ENCODE measurements around the gene PPFIBP1. TPM values are rescaled to one million over a fixed set of nuclear protein-coding genes. Genes with fewer than 3 reads are reported as not detected.

The PPFIBP1 gene
- total and polyA plus RNA-seq, 2 experiments from 2014 or later, result 23.9 to 38.6 TPM

DNA sequence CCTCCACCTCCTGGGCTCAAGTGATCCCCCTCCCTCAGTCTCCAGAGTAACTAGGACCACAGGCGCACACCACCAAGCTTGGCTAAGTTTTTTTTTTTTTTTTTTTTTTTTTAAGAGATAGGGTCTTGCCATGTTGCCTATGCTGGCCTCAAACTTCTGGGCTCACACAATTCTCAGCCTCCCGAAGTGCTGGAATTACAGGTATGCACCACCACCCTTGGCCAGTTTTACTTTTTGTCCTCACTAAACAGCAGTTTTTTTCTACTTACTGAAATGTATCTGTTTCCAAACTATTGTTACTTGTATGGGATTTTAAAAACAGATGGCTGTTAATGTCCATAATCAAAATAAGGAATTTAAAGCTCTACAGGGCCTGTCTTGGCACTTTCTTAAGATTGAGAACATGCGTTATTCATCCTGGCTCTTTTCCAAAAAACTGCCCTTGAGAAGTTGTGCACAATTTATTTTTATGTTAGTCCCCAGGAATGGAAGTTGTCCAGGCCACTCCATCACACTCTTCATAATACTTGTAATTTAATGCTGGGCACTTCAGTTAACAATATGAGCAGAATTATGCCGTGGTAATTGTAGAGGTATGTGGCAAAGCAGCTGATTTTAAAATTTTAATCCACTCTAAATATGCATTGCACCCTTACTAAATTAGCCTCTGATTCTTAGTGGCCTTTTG is 120.3 kb downstream of the PPFIBP1 start:
- no peaks in the 10 kb centered on the region for H3K9me2 ChIP-seq (replicated peaks; ENCODE audit: insufficient read depth)
- no peak overlapping the region for H3K4me2 ChIP-seq
- H3K27ac ChIP-seq, result no peak overlapping the region
- no peak overlapping the region for H3K4me3 ChIP-seq
- 57% methylated on average over 4 of the region's 4 CpGs for WGBS (ENCODE audit: low lambda C conversion rate, missing lambda C conversion rate)
- H2AFZ ChIP-seq, result no peak overlapping the region
- peaks cover 19% of the 10 kb centered on the region for H3K4me1 ChIP-seq (ENCODE audit: insufficient read depth)
- peak; percentile 13 for DNase-seq (ENCODE audit: low spot score)
- no peaks in the 10 kb centered on the region for H3K27me3 ChIP-seq
- no peaks in the 10 kb centered on the region for H3K36me3 ChIP-seq (replicated peaks; ENCODE audit: insufficient read depth, low read depth)
- no peaks in the 10 kb centered on the region for H3K9me3 ChIP-seq (ENCODE audit: low read depth)
- no peaks in the 10 kb centered on the region for H4K20me1 ChIP-seq (ENCODE audit: insufficient read depth, poor library complexity, severe bottlenecking)
- H3K79me2 ChIP-seq, result no peaks in the 10 kb centered on the region
- no peak for TF ChIP-seq EZH2phosphoT487 (IDR thresholded peaks at IDR 0.05; ENCODE audit: low read depth, severe bottlenecking, unreplicated experiment)
- TF ChIP-seq, protein P1, sequence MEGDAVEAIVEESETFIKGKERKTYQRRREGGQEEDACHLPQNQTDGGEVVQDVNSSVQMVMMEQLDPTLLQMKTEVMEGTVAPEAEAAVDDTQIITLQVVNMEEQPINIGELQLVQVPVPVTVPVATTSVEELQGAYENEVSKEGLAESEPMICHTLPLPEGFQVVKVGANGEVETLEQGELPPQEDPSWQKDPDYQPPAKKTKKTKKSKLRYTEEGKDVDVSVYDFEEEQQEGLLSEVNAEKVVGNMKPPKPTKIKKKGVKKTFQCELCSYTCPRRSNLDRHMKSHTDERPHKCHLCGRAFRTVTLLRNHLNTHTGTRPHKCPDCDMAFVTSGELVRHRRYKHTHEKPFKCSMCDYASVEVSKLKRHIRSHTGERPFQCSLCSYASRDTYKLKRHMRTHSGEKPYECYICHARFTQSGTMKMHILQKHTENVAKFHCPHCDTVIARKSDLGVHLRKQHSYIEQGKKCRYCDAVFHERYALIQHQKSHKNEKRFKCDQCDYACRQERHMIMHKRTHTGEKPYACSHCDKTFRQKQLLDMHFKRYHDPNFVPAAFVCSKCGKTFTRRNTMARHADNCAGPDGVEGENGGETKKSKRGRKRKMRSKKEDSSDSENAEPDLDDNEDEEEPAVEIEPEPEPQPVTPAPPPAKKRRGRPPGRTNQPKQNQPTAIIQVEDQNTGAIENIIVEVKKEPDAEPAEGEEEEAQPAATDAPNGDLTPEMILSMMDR (IDR thresholded peaks at IDR 0.05; ENCODE audit: poor library complexity), result no peak

GRCh38 chr12:27645671-27646070 is 121.7 kb downstream of the PPFIBP1 start:
- H3K36me3 ChIP-seq (replicated peaks; ENCODE audit: insufficient read depth, low read depth), result no peaks in the 10 kb centered on the region
- H3K4me2 ChIP-seq, result no peak overlapping the region
- H2AFZ ChIP-seq, result no peak overlapping the region
- H3K27me3 ChIP-seq, result no peaks in the 10 kb centered on the region
- no peak overlapping the region for H3K4me3 ChIP-seq
- H3K79me2 ChIP-seq, result no peaks in the 10 kb centered on the region
- no peaks in the 10 kb centered on the region for H3K9me3 ChIP-seq (ENCODE audit: low read depth)
- no peaks in the 10 kb centered on the region for H4K20me1 ChIP-seq (ENCODE audit: insufficient read depth, poor library complexity, severe bottlenecking)
- 85% methylated on average over 3 of the region's 3 CpGs for WGBS (ENCODE audit: low lambda C conversion rate, missing lambda C conversion rate)
- no peak for DNase-seq (ENCODE audit: low spot score)
- TF ChIP-seq EZH2 (IDR thresholded peaks at IDR 0.05; ENCODE audit: borderline replicate concordance), result no peak
- no peak for TF ChIP-seq EZH2phosphoT487 (IDR thresholded peaks at IDR 0.05; ENCODE audit: low read depth, severe bottlenecking, unreplicated experiment)
- TF ChIP-seq, protein P1 (IDR thresholded peaks at IDR 0.05; ENCODE audit: poor library complexity), result no peak
- peaks cover 9% of the 10 kb centered on the region for H3K4me1 ChIP-seq (ENCODE audit: insufficient read depth)
- no peak overlapping the region for H3K27ac ChIP-seq
- no peaks in the 10 kb centered on the region for H3K9me2 ChIP-seq (replicated peaks; ENCODE audit: insufficient read depth)

DNA sequence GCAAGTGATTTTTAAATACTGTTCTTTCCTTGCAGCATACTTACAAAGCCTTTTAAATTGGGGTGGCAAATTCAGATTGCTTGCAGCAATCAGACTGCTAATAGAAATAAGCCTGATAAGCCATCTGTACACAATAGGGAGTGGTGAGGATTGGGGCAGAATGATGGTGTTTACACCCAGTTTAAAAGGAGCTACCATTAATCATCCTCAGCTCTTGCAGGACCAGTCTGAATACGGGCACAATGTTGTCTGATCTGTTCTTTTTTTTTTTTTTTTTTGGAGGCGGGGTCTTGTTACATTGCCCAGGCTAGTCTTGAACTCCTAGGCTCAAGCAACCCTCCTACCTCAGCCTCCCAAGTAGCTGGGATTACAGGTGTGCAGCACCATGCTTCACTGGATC is 122.1 kb downstream of the PPFIBP1 start:
- H3K4me2 ChIP-seq, result no peak overlapping the region
- H3K4me1 ChIP-seq (ENCODE audit: insufficient read depth), result peaks cover 9% of the 10 kb centered on the region
- H3K9me2 ChIP-seq (replicated peaks; ENCODE audit: insufficient read depth), result no peaks in the 10 kb centered on the region
- 75% methylated on average over 2 of the region's 2 CpGs for WGBS (ENCODE audit: low lambda C conversion rate, missing lambda C conversion rate)
- H3K9me3 ChIP-seq (ENCODE audit: low read depth), result no peaks in the 10 kb centered on the region
- TF ChIP-seq EZH2 (IDR thresholded peaks at IDR 0.05; ENCODE audit: borderline replicate concordance) (no peak), EZH2phosphoT487 (IDR thresholded peaks at IDR 0.05; ENCODE audit: low read depth, severe bottlenecking, unreplicated experiment) (no peak)
- TF ChIP-seq, protein P1 (IDR thresholded peaks at IDR 0.05; ENCODE audit: poor library complexity), result no peak
- H2AFZ ChIP-seq, result no peak overlapping the region
- no peaks in the 10 kb centered on the region for H3K36me3 ChIP-seq (replicated peaks; ENCODE audit: insufficient read depth, low read depth)
- no peak for DNase-seq (ENCODE audit: low spot score)
- H4K20me1 ChIP-seq (ENCODE audit: insufficient read depth, poor library complexity, severe bottlenecking), result no peaks in the 10 kb centered on the region
- H3K27ac ChIP-seq, result no peak overlapping the region
- no peaks in the 10 kb centered on the region for H3K27me3 ChIP-seq
- H3K4me3 ChIP-seq, result no peak overlapping the region
- no peaks in the 10 kb centered on the region for H3K79me2 ChIP-seq

Measured in hepatocyte (in vitro differentiated cells).